Stimulated activated naive CD4-positive, alpha-beta T cell treated with Interleukin-2 at 50 U/mL for 16 hours (primary cell): ENCODE data around the gene FAM20B.
"Not testable (repeated sequence)": the region's sequence is repeated elsewhere in the genome, so short reads cannot be mapped to it uniquely, and the experiment has no call there.

Experiments
- DNase-seq: peaks from one replicate; lab custom pipeline; 2025; lab: John Stamatoyannopoulos, UW

FAM20B gene

DNA sequence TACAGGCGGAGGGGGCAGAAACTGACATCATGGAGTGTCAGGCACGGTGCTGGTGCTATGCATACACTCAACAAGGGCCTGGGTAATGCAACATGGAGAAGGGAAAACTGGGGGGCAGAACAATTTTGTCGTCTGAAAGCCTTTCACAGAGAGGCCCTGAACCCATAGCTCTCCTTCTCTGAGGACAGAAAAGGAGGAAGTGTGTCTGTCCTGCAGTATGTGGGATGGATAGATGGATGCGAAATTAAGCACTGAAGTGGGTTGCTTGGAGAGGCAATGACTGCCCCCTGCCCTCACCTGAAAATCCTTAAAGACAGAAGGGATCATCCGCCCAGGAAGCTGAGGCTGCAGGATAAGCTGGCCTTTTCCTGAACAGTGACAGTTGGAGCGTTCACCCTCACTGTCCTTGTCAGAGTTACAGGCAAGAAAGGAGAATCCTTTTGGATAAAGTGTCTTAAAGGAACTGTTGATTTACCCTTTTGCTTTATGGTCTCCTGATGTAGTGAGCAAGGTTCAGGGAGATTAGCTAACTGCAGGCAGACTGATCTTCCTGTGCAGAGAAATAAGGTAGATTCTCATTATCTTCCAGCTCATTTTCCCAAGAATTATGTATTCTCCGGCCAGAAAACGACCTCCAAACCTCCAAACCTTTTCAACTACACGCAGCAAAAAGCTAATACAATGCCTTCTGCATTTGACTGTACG is 1.6 kb upstream of the FAM20B start:
- no peak for DNase-seq

DNA sequence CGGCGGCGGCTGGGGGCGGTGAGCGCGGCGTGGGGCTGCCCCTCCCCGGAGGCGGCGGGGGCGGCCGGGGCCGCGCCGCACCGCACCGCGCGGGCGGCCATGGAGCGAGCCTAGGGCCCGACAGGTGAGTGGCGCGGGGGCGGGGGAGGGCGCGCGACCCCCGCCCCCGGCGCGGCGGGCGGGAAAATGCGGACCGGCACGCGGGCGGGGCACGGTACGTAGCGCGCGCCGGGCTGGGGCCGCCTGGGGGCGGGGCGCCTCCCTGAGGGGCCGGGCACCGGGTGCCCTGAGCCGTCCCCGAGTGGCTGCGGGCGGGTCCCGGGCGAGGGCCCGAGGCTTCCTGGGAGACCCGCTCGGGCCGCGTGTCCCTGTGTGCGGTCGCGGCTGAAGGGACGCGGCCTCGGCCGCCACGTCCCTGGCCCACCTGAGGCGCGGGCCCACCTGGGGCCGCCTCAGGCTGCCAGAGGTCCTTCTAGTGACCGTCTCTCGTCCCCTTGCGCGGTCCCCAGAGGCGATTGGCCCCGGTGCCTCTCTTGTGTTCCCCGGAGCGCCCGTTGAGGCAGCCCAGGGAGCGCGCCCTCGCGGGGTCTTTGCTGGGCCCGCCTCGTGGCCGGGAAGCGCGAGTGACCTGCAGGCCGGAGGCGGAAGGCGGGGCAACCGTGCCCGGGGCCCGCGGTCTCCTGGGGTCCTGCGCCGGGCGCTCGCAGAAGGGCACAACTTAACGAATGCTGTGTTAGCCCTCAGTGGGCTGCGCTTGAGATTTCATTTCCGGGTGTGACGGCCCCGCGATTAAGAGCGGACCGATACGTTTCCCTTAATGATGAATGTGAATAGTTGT is 500 bp downstream of the FAM20B start:
- DNase-seq = peak; percentile 67

DNA sequence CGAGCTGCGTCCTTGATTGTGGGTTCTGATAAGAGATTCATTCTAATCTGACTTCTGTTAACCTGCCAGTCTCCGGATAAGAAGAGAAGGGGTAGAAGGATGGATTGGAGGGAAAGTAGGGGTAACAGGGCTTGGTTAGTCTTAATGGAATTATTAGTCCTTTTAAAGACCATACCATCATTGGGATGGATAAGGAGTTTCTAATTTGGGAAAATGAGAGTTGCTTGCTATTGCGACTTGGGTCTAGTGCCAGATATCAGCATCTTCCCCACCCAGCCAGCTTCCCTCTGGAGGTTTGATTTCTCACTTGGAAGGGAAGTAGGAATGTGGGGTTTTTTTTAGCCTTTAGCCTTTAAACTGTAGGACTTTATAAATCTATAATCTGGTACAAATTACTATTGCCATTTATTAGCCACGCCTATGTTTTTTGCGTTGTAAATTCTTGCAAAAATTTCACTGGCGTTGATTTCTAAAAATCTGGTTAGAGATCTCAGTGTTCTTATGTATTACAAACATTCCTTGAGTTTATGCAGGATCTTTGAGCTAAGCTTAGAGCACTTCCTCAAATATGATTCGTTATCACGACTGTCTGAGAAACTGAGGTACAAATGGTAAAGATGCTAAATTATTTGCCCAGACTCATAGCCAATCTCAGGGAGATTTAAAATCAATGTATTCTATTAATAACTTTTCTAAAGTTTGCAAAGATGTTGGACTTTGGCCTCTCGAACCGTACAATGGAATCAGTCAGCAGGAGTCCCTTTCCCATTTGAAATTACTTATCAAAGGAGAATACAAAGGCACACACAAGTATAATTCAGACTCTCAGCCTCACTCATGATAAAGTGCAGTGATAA is 1.3 kb downstream of the FAM20B start:
- DNase-seq = no peak

DNA sequence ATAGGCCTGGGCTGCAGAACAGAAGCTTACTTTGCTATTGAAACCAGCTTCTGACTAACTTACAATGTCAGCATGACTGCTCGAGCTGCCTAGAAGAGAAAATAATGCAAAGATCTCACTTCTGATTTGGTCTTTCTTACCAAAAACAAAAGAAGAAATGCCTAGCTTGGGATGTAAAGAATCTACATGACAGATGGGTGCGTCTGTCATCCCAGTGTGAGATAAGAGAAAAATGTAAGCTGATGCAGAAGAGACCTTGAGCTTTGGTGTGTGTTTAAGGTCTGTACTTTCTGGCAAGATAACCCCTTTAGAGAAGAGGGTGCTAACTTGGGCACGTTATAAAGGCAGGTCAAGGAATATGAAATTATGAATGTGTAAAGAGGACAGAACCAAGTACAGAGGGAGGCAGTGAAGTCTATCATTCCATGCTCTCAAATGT is 3.6 kb downstream of the FAM20B start:
- DNase-seq = no peak

DNA sequence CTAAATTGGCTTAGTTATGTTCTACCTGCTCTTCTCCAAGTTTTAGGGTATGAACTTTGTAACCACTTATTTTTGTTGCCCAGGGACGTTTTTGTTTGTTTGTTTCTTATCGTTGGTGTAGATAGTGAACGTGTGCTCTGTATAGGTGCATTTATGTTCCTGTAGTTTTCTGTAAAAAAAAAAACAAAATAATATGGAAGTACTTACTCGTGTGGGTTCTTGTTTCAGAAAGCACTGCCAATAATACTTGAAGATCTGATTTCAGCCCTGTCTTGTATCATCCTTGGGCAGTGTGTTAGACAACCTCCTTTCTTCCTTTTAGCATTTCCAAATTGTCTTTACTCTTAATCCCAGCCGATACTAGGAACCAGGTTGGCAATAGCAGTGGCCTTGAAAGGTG is 4.4 kb downstream of the FAM20B start:
- DNase-seq = no peak

DNA sequence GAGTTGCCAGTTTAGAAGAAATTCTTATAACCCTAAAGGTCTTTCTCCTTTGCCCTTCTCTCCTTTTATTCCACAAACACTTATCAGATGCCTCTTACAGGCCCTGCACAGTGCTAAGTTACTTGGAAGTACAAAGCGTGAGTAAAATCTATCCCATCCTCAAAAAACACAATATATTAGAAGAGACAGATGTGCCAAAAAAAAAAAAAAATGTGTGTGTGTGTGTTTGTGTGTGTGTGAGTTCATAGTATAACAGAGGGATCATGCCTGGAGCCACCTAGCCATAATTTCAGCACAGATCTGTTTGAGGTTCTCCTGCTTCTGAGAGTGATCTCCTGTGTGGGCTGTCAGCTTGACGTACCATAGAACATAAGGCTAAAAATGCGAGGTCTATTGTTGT is 5.0 kb downstream of the FAM20B start:
- no peak for DNase-seq

DNA sequence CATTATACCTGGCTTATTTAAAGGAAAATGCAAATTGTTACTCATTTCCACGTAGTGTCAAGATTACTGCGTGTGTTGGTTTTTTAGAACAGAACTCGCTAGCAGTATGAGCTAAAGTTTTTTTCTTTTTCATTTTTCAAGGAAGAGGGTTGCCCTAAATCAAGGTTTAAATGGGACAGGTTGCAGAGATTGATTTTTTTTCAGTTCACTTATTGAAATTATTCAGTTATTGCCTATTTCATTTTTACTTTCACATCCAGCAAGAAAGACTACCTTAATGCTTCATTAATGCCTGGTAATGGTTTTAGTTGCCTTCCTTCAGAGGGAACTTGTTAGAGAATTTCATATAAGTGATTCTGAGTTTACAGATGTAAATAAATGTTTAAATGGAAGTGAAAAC is 5.6 kb downstream of the FAM20B start:
- no peak for DNase-seq

DNA sequence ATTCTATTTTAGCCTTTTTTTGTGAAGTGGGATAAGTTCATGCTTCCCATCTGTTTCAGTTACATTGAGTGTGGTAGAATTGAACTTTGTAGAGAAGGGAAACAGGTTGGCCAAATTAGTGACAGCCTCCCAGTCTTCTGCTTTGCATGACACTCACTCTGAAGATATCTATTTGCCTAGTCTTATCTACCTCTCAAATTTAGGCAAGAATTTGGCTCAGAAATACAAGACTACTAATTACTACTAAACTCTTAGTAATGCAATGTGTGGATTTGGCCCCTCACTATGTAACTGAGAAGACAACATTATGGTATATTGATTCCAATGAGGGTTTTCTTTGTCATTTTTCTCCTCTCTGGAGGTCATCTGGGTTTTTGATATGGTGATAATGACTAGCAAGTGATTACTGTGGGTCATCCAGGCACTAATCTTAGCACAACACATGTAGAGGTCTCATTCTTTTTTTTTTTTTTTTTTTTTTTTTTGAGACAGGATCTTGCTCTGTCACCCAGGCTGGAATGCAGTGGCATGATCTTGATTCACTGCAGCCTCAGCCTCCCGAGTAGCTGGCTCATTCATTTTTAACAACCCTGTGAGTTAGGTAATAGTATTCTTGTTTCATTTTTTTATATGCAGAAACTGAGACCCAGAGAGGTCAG is 6.3 kb downstream of the FAM20B start:
- no peak for DNase-seq

DNA sequence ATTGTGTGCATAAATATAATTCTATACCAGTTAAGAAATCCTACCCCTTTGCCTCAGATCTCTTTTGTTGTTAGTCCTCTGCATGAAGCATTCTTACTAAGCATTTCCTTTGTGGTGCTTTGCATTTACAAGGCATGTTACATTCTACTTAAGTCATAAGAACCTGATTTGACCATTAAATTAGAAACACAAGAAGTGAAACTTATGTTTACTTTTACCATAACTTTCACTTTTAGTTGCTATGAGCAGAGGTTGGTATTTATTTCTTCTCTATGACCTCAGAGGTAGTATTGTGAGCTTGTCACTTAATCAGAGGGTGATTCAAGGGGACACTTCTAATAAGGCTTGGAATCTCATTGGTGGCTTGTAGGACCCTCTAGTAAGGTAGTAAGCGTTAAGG is 9.0 kb downstream of the FAM20B start:
- no peak for DNase-seq

DNA sequence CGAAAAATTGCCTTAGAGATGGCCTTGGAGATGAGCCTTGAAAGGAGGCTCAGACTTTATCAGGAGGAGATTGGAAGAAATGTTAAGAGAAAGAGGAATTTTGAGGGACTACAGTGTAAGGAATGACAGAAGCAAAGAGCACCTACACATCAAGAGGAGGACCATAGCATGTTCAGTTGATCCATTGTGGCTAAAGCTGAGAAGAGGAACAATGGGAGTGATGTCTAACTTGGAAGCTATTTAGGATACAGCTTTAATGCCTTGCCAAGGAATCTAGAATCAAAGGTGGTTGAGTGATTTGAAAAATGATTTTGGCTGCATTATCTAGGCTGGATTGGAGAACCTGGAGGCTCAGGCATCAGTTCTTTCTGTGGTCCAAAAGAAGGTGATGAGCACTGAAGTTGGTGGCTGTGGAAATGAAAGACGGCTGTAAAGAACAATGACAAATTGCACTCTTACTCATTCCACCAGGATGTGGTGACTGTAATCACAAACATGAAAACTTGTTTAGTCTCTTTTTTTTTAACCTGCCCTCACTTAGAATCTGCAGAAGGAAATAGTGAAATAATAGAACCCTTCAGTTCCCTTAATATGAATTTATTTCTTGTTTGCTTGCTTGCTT is 11.3 kb downstream of the FAM20B start:
- no peak for DNase-seq

DNA sequence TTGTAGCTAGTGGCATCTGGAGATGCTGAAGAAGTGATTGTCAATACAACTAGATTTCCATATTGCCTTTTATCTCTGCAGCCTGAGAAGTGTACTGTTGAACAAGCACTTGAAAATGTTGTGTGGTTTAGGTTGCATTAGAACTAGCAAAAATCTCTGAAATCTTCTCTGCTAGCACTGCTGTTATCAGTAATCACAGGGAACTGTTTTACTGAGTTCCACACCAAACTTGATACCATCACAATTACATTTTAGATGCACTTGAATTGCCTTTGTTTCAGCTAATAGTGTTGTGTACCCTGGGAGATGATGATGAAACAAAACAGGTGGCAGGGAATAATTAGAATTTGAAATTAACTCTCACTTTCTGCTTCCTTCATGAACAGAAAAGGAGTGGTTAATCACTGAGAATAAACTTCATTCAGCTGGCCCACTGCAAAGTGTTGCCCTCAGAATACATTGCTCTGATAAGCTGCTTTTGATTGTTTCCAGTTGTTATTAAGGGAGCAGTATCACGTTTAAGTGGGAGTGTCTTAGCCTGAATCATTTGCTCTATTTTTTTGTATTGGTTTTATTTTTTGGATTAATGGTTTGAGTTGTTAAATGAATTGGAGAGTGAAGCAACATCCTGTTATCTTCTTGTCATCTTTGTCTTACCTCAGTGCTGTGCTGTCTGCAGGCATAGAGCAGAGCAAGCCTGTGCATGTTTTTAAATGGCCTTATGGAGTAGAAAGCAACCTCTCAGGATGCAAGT is 13.0 kb downstream of the FAM20B start:
- DNase-seq = no peak

DNA sequence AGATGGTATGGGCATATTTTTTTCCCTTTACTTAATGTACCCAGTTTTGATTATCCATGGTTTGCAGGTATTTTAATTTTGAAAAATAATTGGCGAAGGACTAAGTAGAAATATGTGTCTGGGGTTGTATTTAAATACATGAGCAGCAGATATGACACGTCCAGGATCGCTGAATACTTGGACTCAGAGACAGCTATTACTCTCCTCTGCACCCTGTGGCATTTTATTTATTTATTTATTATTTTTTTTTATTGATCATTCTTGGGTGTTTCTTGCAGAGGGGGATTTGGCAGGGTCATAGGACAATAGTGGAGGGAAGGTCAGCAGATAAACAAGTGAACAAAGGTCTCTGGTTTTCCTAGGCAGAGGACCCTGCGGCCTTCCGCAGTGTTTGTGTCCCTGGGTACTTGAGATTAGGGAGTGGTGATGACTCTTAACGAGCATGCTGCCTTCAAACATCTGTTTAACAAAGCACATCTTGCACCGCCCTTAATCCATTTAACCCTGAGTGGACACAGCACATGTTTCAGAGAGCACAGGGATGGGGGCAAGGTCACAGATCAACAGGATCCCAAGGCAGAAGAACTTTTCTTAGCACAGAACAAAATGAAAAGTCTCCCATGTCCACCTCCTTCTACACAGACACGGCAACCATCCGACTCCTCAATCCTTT is 13.9 kb downstream of the FAM20B start:
- not testable (repeated sequence) for DNase-seq

DNA sequence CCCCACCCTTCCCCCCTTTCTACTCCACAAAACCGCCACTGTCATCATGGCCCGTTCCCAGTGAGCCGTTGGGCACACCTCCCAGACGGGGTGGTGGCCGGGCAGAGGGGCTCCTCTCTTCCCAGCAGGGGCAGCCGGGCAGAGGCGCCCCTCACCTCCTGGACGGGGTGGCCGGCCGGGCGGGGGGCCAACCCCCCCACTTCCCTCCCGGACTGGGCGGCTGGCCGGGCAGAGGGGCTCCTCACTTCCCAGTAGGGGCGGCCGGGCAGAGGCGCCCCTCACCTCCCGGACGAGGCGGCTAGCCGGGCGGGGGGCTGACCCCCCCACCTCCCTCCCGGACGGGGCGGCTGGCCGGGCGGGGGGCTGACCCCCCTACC is 14.5 kb downstream of the FAM20B start:
- not testable (repeated sequence) for DNase-seq

DNA sequence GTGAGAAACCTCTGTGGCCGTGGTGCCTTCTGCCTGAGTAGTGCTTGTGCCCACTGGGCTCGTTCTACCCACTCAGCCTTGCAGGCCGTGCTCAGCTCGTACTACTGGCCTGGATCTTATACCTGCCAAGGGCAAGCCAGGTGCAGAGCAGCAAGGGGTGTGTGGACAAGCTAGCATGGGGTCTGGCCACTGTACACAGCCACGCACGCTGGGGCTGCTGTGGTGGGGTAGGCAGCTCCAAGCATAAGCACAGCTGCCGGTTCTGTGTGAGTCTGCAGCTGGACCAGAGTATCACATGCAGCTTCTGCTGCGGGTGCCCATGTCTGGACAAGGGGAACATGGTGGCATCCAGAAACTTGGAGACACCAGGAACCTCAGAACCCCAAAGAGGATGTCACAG is 16.4 kb downstream of the FAM20B start:
- DNase-seq = no peak

DNA sequence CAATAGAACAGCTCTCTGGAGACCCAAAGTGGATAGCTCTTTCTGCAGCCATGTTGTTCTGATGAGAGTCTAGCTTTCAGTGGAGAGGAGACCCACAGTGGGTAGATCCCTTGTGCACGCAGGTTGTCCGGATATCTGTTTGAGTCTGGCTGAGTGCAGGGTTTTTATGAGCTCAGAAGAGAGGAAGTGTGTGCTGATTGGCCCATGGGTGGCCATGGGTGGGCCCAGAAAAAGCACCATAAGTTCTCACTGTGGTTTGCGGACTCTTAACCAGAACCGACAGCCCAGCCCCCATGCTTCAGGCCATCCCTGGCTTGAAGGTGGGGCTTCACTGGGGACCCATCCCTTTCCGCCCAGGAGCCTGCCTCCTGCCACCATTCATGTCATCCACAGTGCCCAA is 17.0 kb downstream of the FAM20B start:
- DNase-seq = no peak

DNA sequence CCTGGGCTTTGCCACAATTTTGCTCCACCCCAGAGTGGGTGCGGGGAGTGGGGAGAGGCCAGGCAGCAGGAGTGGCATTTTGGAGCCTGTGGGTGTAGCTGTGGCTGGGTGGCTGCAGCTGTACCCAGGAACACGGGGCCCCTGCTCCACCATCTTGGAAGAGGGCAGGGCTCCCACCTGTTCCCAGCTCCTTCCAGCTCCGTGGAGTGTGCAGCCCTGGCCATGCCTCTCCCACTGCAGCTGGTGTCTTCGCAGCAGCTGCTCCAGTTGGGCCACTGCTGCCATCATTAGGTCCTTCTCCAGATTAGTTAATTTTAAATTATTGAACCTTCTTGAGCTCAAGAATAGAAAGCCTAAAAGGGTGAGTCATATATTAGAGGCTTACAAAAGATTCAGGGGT is 17.6 kb downstream of the FAM20B start:
- DNase-seq = no peak

DNA sequence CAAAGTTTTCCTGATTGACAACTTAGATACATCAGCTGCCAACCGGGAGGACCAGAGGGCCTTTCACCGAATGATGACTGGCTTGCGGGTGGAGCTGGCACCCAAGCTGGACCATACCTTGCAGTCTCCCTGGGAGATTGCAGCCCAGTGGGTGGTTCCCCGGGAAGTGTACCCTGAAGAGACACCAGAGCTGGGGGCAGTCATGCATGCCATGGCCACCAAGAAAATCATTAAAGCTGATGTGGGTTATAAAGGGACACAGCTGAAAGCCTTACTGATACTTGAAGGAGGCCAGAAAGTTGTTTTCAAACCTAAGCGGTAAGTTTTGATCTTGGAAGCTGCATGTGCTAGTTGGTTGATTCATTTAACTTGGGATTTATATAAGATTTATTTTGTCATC is 18.2 kb downstream of the FAM20B start:
- DNase-seq = no peak

DNA sequence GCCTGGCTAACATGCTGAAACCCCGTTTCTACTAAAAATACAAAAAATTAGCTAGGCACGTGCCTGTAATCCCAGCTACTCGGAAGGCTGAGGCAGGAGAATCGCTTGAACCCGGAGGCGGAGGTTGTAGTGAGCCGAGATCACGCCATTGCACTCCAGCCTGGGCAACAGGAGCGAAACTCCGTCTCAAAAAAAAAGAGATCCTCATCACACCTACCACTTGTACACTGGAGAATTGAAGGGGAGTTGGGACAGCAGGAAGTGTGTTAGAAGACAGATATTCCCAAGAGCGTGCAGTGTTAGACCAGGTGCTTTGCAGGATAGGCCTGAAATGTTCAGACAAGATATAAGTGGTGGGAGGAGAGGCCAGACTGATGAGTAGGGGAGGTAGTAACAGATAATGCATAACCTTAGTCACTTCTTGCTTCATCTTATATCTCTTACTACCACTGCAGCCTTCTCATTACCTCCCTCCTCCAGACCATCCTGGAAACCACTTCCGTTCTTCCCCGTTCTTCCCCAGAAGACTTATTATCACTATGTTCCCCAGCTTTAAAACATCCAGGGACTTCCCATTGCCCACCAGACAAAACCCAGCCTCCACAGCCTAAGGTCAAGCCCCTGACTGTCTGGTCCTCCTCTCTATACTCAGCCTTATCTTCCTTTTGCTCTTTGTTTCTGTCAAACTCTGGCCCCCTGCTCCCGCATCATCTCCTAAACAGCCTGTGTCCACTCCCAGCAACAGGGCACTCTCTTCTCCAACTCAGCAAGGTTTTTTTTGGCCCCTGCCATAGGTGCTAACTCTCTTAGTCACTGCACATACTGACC is 21.3 kb downstream of the FAM20B start:
- DNase-seq = no peak

DNA sequence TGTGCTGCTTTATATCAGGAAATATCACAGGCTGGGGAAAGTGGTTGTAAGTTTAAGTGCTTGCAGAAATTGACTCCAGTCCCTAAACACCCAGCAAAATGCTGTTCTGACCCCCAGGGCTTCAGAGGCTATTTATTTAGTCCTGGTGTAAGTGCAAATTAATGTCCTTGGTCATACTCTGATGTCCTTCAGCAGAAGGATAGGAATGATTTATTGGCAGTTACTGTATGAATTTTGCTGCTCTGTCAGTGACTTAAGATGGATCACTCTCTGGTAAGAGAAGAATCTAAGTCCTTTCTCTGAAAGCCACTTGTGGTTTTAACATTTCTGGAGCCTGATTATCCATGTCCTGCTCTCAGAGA is 21.9 kb downstream of the FAM20B start:
- no peak for DNase-seq
